ENCODE results near the gene CBX4.

DNA sequence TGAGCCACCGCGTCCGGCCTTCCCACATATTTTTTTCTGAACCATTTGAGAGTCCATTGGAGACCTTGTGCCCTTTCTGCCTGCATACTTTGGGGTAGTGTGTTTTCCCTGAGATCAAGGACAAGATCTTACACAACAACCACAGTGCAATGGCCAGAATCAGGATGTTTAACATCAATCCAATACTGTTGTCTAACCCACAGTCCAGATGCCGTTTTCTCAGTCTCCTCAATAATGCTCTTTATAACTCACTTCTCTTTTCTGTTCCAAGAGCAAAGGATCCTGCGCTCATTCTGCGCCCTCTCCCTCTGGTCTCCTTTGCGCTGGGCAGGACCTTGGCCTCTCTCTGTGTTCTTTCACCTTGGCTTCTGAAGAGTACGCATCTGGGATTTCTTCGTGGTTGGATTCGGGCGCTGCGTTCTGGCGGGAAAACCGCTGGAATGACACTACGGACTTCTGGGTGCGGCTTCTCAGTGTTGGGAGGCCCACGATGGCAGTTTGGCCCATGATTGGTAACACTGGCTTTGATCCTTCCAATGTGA lies 16.6 kb downstream of the CBX4 start:
- TF ChIP-seq, protein P1, sequence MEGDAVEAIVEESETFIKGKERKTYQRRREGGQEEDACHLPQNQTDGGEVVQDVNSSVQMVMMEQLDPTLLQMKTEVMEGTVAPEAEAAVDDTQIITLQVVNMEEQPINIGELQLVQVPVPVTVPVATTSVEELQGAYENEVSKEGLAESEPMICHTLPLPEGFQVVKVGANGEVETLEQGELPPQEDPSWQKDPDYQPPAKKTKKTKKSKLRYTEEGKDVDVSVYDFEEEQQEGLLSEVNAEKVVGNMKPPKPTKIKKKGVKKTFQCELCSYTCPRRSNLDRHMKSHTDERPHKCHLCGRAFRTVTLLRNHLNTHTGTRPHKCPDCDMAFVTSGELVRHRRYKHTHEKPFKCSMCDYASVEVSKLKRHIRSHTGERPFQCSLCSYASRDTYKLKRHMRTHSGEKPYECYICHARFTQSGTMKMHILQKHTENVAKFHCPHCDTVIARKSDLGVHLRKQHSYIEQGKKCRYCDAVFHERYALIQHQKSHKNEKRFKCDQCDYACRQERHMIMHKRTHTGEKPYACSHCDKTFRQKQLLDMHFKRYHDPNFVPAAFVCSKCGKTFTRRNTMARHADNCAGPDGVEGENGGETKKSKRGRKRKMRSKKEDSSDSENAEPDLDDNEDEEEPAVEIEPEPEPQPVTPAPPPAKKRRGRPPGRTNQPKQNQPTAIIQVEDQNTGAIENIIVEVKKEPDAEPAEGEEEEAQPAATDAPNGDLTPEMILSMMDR (IDR thresholded peaks at IDR 0.05 in 4 of 5, conservative IDR thresholded peaks at IDR 0.05 in 1 of 5) = no peak
- no peak for TF ChIP-seq POLR2A (IDR thresholded peaks at IDR 0.05)

Data from gastrocnemius medialis (tissue), 4 donors.